ENCODE data around the gene EFCAB12.

GRCh38 chr3:129402616-129403015, 25.8 kb downstream of the EFCAB12 start:
- TF ChIP-seq YY1 (IDR thresholded peaks at IDR 0.05; ENCODE audit: insufficient read depth, insufficient read length): no peak
- TF ChIP-seq SUZ12 (IDR thresholded peaks at IDR 0.05; ENCODE audit: extremely low read depth, insufficient read depth, insufficient read length): no peak
- no peak for TF ChIP-seq ZNF274 (IDR thresholded peaks at IDR 0.05; ENCODE audit: low read depth, low read length)
